ENCODE measurements around the gene CDRT15. TPM values are rescaled to one million over a fixed set of nuclear protein-coding genes. Genes with fewer than 3 reads are reported as not detected.
"Not testable (repeated sequence)": the region's sequence is repeated elsewhere in the genome, so short reads cannot be mapped to it uniquely, and the experiment has no call there.

The CDRT15 gene
- not detected in 2 replicates for total RNA-seq

- intact Hi-C loops (cut with micrococcal nuclease); H3K4me1 Mint-ChIP-seq (ENCODE audit: low read depth); H3K27me3 Mint-ChIP-seq (ENCODE audit: low read depth); H3K9me3 Mint-ChIP-seq; H3K27ac Mint-ChIP-seq; H3K36me3 Mint-ChIP-seq (ENCODE audit: low read depth); H3K4me3 Mint-ChIP-seq (ENCODE audit: low read depth); DNase-seq (ENCODE audit: low spot score): not testable (repeated sequence)
These were observed at the start of gene CDRT15 for GRCh38 chr17:14236762-14237161. Gene CDRT15, minus strand, starts transcription at chr17:14236862. Its CDS starts 29 bp downstream, at chr17:14236833.

DNA sequence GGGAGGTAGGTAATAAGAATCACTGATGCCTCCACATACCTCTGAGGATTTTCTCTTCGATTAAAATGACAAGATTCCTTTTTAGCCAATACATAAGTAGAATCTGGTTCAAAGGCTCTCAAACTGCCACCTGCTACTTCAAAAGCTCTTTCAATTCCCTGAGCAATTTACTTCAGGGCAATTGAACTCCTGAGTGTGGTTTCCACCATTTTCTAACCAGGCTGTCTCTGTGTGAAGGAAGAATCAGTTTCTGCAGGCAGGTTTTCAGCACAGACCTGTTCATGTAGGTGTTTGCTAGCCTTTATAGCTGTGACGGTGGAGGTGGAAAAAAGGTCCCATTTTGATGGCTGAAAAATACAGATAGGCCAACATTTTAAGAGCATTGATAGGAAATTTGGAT is 46.1 kb upstream of the CDRT15 start:
- Mint-ChIP-seq H3K27ac (no peak overlapping the region), H3K27me3 (ENCODE audit: low read depth) (peaks cover 27% of the 10 kb centered on the region), H3K9me3 (no peaks in the 10 kb centered on the region), H3K4me1 (ENCODE audit: low read depth) (no peaks in the 10 kb centered on the region), H3K4me3 (ENCODE audit: low read depth) (no peak overlapping the region), H3K36me3 (ENCODE audit: low read depth) (no peaks in the 10 kb centered on the region)
- DNase-seq (ENCODE audit: low spot score): no peak
- intact Hi-C loops (cut with micrococcal nuclease): no loop called here

- Mint-ChIP-seq H3K4me3 (ENCODE audit: low read depth) (no peak overlapping the region), H3K9me3 (no peaks in the 10 kb centered on the region), H3K36me3 (ENCODE audit: low read depth) (no peaks in the 10 kb centered on the region), H3K27ac (no peak overlapping the region), H3K4me1 (ENCODE audit: low read depth) (no peaks in the 10 kb centered on the region), H3K27me3 (ENCODE audit: low read depth) (peaks cover 38% of the 10 kb centered on the region)
- no peak for DNase-seq (ENCODE audit: low spot score)
- intact Hi-C loops (cut with micrococcal nuclease): no loop called here
These were observed 44.9 kb upstream of the CDRT15 start for GRCh38 chr17:14281530-14281929.

GRCh38 chr17:14276535-14277250 is 40.0 kb upstream of the CDRT15 start:
- no peaks in the 10 kb centered on the region for H3K4me1 Mint-ChIP-seq (ENCODE audit: low read depth)
- H3K9me3 Mint-ChIP-seq: no peaks in the 10 kb centered on the region
- intact Hi-C loops (cut with micrococcal nuclease): no loop called here
- no peak for DNase-seq (ENCODE audit: low spot score)
- H3K27me3 Mint-ChIP-seq (ENCODE audit: low read depth): peaks cover 37% of the 10 kb centered on the region
- no peak overlapping the region for H3K27ac Mint-ChIP-seq
- no peak overlapping the region for H3K4me3 Mint-ChIP-seq (ENCODE audit: low read depth)
- H3K36me3 Mint-ChIP-seq (ENCODE audit: low read depth): no peaks in the 10 kb centered on the region

- Mint-ChIP-seq H3K4me1 (ENCODE audit: low read depth) (no peaks in the 10 kb centered on the region), H3K27ac (no peak overlapping the region), H3K36me3 (ENCODE audit: low read depth) (no peaks in the 10 kb centered on the region), H3K27me3 (ENCODE audit: low read depth) (peaks cover 23% of the 10 kb centered on the region), H3K9me3 (no peaks in the 10 kb centered on the region), H3K4me3 (ENCODE audit: low read depth) (no peak overlapping the region)
- no peak for DNase-seq (ENCODE audit: low spot score)
- intact Hi-C loops (cut with micrococcal nuclease): no loop called here
These were observed 33.8 kb upstream of the CDRT15 start for GRCh38 chr17:14270508-14270907.

DNA sequence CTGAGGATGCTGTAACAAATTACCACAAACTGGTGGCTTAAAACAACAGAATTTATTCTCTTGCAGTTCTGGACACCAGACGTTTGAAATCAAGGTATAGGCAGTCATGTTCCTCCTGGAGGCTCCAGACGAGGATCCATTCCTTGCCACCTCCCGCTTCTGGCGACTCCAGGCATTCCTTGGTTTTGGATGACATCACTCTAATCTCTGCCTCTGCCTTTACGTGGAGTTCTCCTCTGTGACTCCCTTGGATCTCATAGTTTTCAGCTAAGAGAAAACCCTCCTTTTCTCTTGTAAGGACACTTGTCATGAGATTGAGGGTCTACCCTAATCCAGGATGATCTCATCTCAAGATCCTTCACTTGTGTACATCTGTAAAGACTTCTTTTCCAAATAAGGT is 32.8 kb upstream of the CDRT15 start:
- intact Hi-C loops (cut with micrococcal nuclease): no loop called here
- no peaks in the 10 kb centered on the region for H3K4me1 Mint-ChIP-seq (ENCODE audit: low read depth)
- no peak overlapping the region for H3K4me3 Mint-ChIP-seq (ENCODE audit: low read depth)
- H3K9me3 Mint-ChIP-seq: no peaks in the 10 kb centered on the region
- no peak overlapping the region for H3K27ac Mint-ChIP-seq
- H3K36me3 Mint-ChIP-seq (ENCODE audit: low read depth): no peaks in the 10 kb centered on the region
- H3K27me3 Mint-ChIP-seq (ENCODE audit: low read depth): peaks cover 18% of the 10 kb centered on the region
- DNase-seq (ENCODE audit: low spot score): no peak

GRCh38 chr17:14268264-14268663 is 31.6 kb upstream of the CDRT15 start:
- no peak overlapping the region for H3K4me3 Mint-ChIP-seq (ENCODE audit: low read depth)
- H3K4me1 Mint-ChIP-seq (ENCODE audit: low read depth): no peaks in the 10 kb centered on the region
- no peak for DNase-seq (ENCODE audit: low spot score)
- no peak overlapping the region for H3K27ac Mint-ChIP-seq
- no peaks in the 10 kb centered on the region for H3K9me3 Mint-ChIP-seq
- H3K36me3 Mint-ChIP-seq (ENCODE audit: low read depth): no peaks in the 10 kb centered on the region
- intact Hi-C loops (cut with micrococcal nuclease): no loop called here
- peaks cover 24% of the 10 kb centered on the region for H3K27me3 Mint-ChIP-seq (ENCODE audit: low read depth)

- H3K27me3 Mint-ChIP-seq (ENCODE audit: low read depth): peaks cover 9% of the 10 kb centered on the region
- no peaks in the 10 kb centered on the region for H3K36me3 Mint-ChIP-seq (ENCODE audit: low read depth)
- H3K9me3 Mint-ChIP-seq: peaks cover 8% of the 10 kb centered on the region
- no peak overlapping the region for H3K27ac Mint-ChIP-seq
- no peaks in the 10 kb centered on the region for H3K4me1 Mint-ChIP-seq (ENCODE audit: low read depth)
- no peak overlapping the region for H3K4me3 Mint-ChIP-seq (ENCODE audit: low read depth)
- intact Hi-C loops (cut with micrococcal nuclease): no loop called here
- DNase-seq (ENCODE audit: low spot score): no peak
These were observed 24.7 kb upstream of the CDRT15 start for GRCh38 chr17:14261406-14261805.

GRCh38 chr17:14245629-14246028 is 9.0 kb upstream of the CDRT15 start:
- Mint-ChIP-seq H3K36me3 (ENCODE audit: low read depth) (no peaks in the 10 kb centered on the region), H3K4me3 (ENCODE audit: low read depth) (no peak overlapping the region), H3K9me3 (no peaks in the 10 kb centered on the region), H3K4me1 (ENCODE audit: low read depth) (no peaks in the 10 kb centered on the region), H3K27ac (no peak overlapping the region), H3K27me3 (ENCODE audit: low read depth) (peaks cover 33% of the 10 kb centered on the region)
- DNase-seq (ENCODE audit: low spot score): no peak
- intact Hi-C loops (cut with micrococcal nuclease): no loop called here

DNA sequence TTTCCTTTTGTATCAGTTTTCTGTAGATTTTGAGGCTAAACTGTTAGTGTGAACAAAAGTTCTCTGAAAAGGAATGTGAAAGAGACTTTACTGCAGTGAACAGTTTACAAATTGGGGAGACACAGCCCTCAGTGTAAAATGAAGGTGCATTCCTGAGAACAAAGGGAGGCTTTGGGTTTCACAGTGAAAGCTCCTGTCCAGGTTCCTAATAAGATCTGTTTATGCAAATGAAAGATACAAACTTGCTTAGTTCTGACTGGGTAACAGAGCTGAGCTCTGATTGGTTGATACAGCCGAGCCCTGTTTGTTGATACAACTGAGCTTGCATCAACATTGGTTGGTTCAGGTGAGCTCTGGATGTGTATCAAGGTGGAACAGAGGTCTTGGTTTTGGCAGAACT is 8.3 kb upstream of the CDRT15 start:
- Mint-ChIP-seq H3K9me3 (no peaks in the 10 kb centered on the region), H3K4me1 (ENCODE audit: low read depth) (no peaks in the 10 kb centered on the region), H3K27ac (no peak overlapping the region), H3K36me3 (ENCODE audit: low read depth) (no peaks in the 10 kb centered on the region), H3K27me3 (ENCODE audit: low read depth) (peaks cover 33% of the 10 kb centered on the region), H3K4me3 (ENCODE audit: low read depth) (no peak overlapping the region)
- DNase-seq (ENCODE audit: low spot score): no peak
- intact Hi-C loops (cut with micrococcal nuclease): no loop called here

DNA sequence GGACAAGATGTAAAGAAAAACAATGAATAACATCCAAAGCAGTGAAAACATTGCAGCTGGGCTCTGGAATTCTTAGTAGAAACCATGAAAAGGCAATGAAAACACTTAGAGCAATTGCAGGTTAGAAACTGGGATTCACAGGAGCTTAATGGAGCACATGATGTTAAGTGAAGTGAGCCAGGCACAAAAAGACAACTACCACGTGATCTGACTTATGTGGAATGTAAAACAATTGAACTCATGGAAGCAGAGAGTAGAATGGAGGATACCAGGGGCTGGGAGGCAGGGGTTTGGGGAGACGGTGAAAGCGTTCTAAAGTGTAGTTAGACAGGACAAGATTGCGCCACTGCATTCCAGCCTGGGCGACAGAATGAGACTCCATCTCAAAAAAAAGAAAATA is 2.6 kb upstream of the CDRT15 start:
- H3K9me3 Mint-ChIP-seq; H3K36me3 Mint-ChIP-seq (ENCODE audit: low read depth); intact Hi-C loops (cut with micrococcal nuclease); H3K27ac Mint-ChIP-seq; H3K4me1 Mint-ChIP-seq (ENCODE audit: low read depth); H3K4me3 Mint-ChIP-seq (ENCODE audit: low read depth); DNase-seq (ENCODE audit: low spot score); H3K27me3 Mint-ChIP-seq (ENCODE audit: low read depth): not testable (repeated sequence)

DNA sequence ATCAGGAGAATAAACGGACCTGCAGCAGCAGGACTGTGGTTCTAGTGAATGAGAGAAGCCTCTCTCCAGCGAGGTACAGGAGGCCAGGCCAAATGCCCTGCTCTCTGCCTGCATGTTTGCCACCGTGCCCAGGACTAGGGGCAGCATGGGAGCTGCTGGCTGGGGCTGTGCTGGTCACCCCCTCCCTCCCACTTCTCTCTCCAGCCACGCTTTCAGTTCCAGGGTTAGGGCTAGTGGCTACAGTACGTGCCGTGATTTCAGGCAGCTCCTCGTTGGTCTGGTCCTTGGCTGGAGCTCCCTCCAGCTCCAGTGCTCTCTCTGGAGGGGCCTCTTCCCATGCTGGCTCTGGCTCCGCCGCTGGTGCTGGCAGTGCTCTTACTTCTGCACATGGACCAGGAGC is 630 bp downstream of the CDRT15 start:
- H3K4me1 Mint-ChIP-seq (ENCODE audit: low read depth); intact Hi-C loops (cut with micrococcal nuclease); H3K27me3 Mint-ChIP-seq (ENCODE audit: low read depth); DNase-seq (ENCODE audit: low spot score); H3K4me3 Mint-ChIP-seq (ENCODE audit: low read depth); H3K27ac Mint-ChIP-seq; H3K36me3 Mint-ChIP-seq (ENCODE audit: low read depth); H3K9me3 Mint-ChIP-seq: not testable (repeated sequence)

- intact Hi-C loops (cut with micrococcal nuclease); H3K4me3 Mint-ChIP-seq (ENCODE audit: low read depth); DNase-seq (ENCODE audit: low spot score); H3K27me3 Mint-ChIP-seq (ENCODE audit: low read depth); H3K9me3 Mint-ChIP-seq; H3K4me1 Mint-ChIP-seq (ENCODE audit: low read depth); H3K27ac Mint-ChIP-seq; H3K36me3 Mint-ChIP-seq (ENCODE audit: low read depth): not testable (repeated sequence)
These were observed 1.6 kb downstream of the CDRT15 start for GRCh38 chr17:14235047-14235446.

DNA sequence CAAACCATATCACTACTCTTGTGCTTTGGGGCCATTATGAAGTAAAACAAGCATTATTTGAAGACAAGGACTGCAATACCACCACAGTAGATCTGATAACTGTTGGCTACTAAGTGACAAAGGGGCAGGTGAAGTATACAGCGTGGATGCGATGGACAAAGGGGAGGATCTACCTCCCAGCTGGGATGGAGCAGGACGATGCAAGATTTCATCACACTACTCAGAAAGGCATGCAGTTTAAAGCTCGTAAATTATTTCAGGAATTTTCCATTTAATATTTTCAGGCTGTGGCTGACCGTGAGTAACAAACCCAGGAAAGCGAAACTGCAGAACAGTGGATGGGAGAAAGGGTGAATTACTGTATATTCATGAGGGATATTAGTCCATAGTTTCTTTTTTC is 5.5 kb downstream of the CDRT15 start:
- H3K36me3 Mint-ChIP-seq (ENCODE audit: low read depth); DNase-seq (ENCODE audit: low spot score); H3K27ac Mint-ChIP-seq; H3K9me3 Mint-ChIP-seq; H3K27me3 Mint-ChIP-seq (ENCODE audit: low read depth); H3K4me3 Mint-ChIP-seq (ENCODE audit: low read depth); intact Hi-C loops (cut with micrococcal nuclease); H3K4me1 Mint-ChIP-seq (ENCODE audit: low read depth): not testable (repeated sequence)

All from activated T-helper 2 cell treated with anti-CD3 and anti-CD28 coated beads, Interferon-gamma antibody, Interleukin-2, Interleukin-4, amounts not matched to agents 10 μg/mL and 5 μg/mL and 100 μg/mL, durations not matched to agents 14 hours and 24 hours and 36 hours (primary cell).